Measurements from ENCODE around the gene VIP. TPM values are rescaled to one million over a fixed set of nuclear protein-coding genes. Genes with fewer than 3 reads are reported as not detected.

VIP gene
- total and polyA plus RNA-seq, 2 of the 8 experiments (the other 6 are each of a cell fraction or from before 2014, with no cell fraction given) = not detected

Other genes with a start within 250 kb of the VIP start
- 5.1 and 5.5 TPM in 2 replicates for gene SYNE1, start 113.4 kb upstream of the VIP start, total RNA-seq (2021; fragmentation: NEBNext Ultra II Directional; extraction: Animal tissue kit (Norgen Biotek cat#: 25700))
- 2.6 and 2.8 TPM in 2 replicates for gene SYNE1, start 113.4 kb upstream of the VIP start, polyA plus RNA-seq (2011; rRNA removed)
- 2.9 and 3.3 TPM in 2 replicates for gene MYCT1, start 52.9 kb upstream of the VIP start, total RNA-seq (2021; fragmentation: NEBNext Ultra II Directional; extraction: Animal tissue kit (Norgen Biotek cat#: 25700))
- 0.39 and 0.42 TPM in 2 replicates for gene MYCT1, start 52.9 kb upstream of the VIP start, polyA plus RNA-seq (2011; rRNA removed)
- 53.4 and 55.1 TPM in 2 replicates for gene FBXO5, start 232.2 kb downstream of the VIP start, total RNA-seq (2021; fragmentation: NEBNext Ultra II Directional; extraction: Animal tissue kit (Norgen Biotek cat#: 25700))
- gene FBXO5, start 232.2 kb downstream of the VIP start, polyA plus RNA-seq (2011; rRNA removed) = 11.4 and 13.7 TPM in 2 replicates